ENCODE results near the gene ADAT3.
"Not testable (repeated sequence)": the region's sequence is repeated elsewhere in the genome, so short reads cannot be mapped to it uniquely, and the experiment has no call there.

ADAT3 gene

DNA sequence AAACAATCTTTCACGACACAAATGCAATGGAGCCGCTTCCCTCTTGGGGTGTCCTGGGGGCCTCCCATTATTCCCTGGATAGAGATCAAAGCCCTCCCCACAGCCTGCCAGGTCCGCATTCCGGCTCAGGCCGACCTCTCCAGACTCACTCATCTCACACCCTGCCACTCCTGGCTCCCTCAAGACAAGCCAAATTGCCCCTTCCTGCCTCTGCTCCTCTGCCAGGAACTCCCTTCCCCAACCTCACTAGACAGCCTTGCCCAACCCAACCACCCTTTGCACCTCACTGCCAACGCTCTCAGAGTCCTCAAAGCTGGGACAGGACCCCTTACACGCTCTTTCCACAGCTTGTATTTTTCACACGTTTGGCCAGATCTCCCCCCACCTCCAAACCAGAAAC lies 21.4 kb upstream of the ADAT3 start:
- DNase-seq = peak in 2 of 5 experiments; percentile 39 to 41

DNA sequence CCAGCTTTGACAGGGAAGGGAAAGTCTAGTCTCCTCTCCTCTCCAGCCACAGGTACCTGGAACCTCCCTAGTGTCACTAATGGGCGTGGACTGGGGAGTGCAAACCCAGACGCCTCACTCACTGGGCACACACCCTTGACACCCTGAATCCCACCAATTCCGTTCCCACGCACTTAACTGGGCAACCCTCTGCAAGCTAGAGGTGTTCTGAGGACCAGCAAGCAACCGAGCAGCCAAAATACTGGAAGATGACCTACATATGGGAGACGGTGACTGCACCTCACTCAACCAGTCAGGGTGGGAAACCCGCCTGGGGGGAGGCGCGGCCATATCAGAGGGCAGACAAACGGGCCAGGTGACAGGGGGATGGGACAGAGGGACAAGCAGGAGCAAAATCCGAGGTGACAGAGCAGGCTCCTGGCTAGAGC lies 20.9 kb upstream of the ADAT3 start:
- DNase-seq = peak in 2 of 5 experiments; percentile 49 to 81

DNA sequence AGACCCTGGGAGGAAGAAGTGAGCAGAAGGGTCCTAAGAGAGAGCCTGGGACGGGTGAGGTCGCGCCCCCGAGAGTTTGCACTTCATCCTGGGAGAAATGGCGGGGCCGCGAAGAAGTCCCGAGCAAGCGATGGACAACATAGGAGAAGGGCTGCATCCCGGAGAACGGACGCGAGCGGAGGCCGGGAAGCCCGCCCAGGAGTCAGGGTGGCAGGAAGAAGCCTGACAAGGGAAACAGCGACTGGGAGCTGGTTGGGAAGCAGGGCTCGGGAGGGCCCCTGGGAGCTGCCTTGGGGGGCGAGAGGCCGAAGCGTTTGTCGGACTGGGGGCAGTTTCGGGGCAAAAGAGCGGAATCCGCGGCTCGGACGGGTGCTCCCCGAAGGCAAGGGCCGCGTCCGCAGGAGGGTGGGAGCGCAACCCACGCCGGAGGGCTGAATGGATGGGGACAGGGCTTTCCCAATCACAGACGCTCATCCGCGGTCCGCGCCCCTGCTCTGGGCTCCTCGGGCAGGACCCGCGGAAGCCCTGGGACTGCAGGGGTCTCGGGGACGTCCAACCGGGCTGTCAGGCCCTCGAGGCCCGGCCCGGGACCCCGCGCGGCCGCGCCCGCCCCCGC lies 20.4 kb upstream of the ADAT3 start:
- no peak for DNase-seq

DNA sequence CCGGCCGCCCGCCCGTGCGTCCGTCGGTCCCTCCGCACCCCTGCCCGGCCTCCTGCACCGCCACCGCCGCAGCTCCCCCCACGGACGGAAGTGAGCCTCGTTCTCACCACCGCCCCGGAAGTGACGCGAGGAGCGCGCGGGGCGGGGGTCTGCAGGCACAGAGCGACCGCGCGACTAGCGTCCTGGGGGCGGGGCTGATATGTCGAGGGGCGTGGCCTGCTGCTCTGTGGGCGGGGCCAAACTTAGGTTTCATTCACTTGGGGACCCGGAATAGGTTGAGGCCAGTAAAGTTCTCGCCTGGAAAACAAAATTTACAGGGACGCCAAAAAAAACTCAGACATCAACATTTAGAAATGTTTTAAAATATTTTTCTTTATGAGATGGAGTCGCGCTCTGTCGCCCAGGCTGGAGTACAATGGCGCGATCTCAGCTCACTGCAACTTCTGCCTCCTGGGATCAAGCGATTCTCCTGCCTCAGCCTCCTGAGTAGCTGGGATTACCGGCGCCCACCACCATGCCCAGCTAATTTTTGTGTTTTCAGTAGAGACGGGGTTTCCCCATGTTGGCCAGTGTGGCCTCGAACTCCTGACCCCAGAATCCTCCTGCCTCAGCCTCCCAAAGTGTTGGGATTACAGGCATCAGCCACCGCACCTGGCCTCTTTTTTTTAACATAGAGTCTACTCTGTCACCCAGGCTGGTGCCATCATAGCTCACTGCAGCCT lies 19.6 kb upstream of the ADAT3 start, which contains the start of gene ABHD17A:
ABHD17A (minus strand) TSS at position 99 of the 722 bp plus-strand sequence. CDS start 3,930 bp downstream, outside the sequence.
- DNase-seq = peak; percentile 88 to 96 (median 92)

DNA sequence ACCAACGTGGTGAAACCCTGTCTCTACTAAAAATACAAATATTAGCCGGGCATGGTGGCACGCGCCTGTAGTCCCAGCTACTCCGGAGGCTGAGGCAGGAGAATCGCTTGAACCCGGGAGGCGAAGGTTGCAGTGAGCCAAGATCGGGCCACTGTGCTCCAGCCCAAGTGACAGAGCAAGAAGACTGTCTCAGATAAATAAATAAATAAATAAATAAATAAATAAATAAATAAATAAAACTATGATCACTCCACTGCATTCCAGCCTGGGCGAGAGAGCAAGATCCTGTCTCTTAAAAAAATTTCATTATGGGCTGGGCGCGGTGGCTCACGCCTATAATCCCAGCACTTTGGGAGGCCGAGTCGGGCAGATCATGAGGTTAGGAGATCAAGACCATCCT lies 18.8 kb upstream of the ADAT3 start:
- DNase-seq = not testable (repeated sequence)

DNA sequence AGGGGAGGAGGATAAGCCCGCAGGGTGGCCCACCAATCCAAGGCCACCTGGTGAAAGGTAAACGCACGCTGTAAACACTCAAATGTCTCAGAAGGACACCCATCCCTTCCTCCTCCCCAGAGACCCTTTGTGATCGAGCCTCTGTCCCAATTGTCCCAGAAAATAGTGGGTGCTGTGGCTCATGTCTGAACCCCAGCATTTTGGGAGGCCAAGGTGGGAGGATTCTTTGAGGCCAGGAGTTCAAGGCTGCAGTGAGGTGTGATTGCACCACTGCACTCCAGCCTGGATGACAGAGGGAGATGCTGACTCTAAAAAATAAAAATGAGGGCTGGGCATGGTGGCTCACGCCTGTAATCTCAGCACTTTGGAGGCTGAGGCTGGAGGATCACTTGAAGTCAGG lies 16.8 kb upstream of the ADAT3 start:
- no peak for DNase-seq

DNA sequence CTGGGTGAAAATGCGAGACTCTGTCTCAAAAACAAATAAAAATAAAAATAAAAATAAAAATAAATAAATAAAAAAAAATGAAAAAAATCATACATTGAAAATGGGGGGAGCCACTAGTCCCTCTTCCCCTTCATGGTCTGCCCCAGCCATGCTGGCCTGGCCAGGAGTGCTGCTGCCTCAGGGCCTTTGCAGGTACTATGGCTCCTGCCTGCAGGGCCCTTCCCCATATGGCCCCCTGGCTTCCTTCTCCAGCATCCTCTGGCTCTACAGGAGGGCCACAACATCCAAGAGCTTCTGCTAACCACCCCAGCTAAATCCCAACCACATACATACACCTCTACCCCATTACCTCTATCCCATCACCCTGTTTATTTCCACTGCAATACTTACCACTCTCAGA lies 15.3 kb upstream of the ADAT3 start:
- no peak for DNase-seq

DNA sequence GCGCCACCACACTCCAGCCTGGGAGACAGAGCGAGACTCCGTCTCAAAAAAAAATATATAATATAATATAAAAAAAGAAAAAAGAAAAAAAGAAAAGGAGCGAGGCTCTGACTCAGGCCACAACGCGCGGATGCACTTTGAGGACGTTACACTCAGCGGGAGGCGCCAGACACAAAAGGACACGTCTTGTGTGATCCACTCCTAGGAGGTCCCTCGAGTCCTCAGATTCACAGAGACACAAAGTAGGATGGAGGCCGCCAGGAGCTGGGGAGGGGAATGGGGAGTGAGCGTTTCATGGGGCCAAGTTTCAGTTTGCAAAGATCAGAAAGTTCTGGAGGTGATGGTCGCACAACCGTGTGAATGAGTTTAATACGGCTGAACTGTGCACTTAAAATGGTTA lies 11.4 kb upstream of the ADAT3 start:
- DNase-seq = no peak

DNA sequence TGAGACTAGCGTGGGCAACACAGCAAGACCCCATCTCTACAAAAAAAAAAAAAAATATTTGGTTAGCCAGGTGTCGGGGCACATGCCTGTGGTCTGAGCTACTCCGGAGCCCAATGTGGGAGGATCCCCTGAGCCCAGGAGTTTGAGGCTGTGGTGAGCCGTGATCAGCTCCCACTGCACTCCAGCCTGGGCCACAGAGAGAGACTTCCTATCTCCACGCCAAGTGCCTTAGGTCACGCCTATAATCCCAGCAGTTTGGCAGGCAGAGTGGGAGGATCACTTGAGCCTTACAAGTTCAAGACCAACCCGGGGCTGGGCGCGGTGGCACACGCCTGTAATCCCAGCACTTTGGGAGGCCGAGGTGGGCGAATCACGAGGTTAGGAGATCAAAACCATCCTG lies 8.7 kb upstream of the ADAT3 start:
- no peak for DNase-seq

DNA sequence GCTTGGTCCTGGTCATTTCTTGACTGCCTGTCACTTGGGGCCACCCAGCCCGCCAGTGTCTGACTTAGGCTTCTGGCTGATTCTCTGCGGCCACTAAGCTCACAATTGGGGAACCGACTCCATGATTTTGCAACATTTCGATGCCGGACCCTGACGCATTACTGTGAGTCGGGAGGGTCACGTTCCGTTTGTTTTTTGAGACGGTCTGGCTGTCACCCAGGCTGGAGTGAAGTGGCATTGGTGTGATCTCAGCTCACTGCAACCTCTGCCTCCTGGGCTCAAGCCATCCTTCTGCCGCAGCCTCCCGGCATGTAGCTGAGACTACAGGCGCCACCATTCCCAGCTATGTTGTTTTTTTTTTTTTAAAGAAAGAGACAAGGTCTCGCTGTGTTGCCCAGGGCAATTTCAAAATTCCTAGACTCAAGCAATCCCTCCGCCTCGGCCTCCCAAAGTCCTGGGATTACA lies 3.2 kb upstream of the ADAT3 start:
- DNase-seq = no peak

DNA sequence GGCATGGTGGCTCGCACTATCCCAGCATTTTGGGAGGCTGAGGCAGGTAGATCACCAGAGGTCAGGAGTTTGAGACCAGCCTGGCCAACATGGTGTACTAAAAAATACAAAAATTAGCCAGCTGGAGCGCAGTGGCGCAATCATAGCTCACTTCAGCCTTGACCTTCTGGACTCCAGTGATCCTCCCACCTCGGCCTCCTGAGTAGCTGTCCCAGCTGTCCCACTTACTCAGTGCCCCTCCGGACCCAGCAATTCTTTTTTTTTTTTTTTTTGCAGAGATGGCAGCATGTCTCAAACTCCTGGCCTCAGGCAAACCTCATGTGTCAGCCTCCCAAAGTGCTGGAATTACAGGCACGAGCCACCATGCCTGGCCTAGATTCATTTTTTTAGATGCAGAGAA lies 2.3 kb upstream of the ADAT3 start:
- DNase-seq = no peak

DNA sequence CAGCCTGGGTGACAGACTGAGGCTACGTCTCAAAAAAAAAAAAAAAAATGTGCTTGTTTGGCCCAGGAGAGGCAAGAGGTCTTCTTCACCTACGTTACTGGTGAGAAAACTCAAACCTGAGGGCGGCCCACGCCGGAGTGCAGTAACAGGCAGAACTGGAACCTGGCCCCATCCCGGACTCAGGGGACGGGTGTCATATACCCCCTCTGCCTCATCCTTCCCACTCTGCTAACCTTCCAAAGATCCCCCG lies 414 bp upstream of the ADAT3 start:
- no peak for DNase-seq

DNA sequence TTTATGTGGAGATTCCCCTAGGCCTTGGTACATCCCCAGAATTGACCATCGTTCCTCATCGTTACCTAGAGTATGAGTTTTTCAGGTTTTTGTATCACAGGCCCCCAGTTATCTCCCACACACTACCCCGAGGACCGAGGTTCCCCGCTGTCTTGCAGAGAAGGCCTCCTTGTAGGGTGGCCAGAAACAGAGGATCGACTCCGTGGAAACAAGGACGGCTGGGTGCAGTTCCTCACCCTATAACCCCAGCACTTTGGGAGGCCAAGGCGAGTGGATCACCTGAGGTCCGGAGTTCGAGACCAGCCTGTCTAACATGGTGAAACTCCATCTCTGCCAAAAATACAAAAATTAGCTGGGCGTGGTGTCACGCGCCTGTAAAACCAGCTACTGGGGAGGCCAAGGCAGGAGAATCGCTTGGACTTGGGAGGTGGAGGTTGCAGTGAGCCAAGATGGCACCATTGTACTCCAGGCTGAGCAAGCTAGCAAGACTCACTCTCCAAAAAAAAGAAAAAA lies 720 bp downstream of the ADAT3 start:
- no peak for DNase-seq

DNA sequence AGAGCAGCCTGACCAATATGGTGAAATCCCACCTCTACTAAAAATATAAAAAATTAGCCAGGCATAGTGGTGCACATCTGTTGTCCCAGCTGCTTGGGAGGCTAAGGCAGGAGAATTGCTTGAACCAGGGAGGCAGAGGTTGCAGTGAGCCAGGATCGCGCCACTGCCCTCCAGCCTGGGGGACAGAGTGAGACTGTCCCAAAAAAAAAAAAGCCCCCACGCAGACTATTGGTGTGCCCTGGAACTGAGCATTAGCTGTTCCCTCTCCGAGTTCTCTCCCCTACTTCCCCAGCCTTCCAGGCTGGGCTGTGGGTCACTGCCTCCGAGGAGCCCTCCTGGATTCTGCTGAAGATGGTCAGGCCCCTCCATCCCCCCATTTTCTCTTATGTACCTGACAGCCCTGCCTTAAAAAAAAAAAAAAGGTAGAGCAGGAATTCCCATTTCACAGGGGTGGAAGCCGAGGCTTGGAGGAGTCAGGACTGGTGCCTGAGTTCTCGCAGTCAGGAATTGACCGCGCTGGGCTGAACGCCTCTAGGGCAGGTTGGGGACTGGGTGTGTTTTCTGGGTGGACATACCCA lies 1.9 kb downstream of the ADAT3 start:
- no peak for DNase-seq

DNA sequence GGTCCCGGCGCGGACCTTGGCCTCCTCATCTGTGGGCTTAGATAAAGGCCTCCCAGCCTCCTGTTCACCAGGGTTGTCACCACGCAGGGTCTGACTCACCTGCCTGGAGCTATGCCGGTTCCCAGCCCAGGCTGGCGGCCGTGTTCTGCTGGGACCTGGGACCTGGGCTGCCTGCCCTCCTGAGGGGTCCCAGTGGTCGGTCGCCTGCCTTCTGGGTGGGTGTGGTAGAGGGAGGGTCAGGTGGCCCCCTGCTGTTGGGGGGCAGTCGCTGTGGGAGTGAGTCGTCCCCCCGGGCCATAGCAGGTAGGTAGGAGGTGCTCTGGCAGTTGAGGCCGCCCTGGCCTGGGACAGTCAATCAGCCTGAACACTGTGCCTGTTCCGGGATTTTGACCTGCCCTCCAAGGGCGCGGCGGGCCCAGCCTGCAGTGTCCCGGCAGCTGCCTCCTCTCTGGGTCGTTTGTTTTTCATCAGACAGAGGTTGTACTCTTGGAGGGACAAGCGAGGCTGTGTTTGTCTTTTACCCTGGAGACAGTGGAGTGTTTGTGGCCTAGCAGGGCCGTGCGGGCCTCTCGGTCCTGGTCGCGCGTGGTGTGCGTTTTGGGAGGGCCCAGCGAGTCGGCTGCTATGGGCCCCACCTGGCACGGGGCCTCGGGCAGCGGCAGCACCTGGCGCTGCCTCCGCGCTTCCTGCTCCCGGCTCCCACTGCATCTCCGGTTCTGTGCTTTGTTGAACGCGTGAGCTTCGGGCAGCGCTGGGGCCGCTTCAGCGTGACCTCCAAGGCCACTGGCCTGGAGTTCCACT lies 2.6 kb downstream of the ADAT3 start:
- DNase-seq = no peak

DNA sequence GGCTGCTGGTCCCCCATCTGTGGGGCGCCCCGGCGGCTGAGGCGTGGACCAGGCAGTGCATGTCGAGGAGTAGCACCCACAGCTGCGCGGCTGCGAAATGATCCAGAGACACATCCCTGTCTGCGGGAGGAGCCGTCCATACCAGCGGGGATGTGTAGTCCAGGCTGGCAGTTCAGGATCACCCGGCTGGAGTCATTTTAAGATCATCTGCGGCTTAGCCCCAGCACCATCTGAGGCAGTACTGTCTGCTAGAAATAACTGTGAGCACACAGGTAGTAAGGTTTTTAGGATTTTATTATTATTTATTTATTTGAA lies 3.1 kb downstream of the ADAT3 start:
- DNase-seq = no peak

DNA sequence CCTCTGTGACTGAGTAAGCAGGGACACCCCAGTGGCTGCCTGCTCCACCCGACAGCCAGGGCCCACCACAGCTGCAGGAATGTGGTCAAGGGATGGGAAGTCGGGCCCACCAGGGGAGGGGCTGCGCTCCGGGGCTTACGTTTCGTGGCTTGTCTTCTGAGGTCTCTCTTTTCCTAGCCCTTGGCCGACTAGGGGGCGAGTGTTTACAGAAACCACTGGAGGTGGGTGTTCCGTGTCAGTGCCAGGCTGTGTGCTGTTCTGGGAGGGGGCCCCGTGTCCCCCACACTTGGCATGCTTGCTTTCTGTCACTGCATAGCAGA lies 4.5 kb downstream of the ADAT3 start:
- DNase-seq = no peak

DNA sequence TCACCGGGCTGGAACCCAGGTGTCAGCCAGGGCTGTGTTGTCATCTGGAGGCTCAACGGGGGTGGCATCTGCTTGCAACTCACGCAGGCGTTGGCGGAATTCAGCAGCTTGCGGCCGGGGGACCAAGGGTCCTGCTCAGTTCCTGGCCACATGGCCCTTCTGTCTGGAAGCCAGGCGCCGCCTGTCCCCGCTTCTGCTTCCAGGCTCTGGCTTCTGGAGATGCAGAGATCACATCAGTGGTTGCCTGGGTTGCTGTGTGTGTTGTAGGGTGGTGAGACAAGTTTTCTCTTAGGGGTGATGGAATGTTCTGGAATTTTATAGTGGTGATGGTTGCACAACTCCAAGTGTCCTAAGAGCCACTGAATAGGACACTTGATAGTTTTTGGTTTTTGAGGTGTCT lies 5.0 kb downstream of the ADAT3 start:
- DNase-seq = no peak

DNA sequence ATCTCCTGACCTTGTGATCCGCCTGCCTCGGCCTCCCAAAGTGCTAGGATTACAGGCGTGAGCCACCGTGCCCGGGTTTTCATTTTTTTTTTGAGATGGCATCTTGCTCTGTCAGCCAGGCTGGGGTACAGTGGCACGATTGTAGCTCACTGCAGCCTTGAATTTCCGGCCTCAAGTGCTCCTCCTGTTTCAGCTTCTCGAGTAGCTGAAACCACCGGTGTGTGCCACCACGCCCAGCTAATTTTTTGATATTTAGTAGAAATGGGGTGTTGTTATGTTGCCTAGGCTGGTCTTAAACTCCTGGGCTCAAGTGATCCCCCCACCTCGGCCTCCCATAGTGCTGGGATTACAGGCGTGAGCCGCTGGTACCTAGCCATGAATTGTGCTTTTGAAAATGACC lies 5.9 kb downstream of the ADAT3 start:
- peak in 1 of 5 experiments; percentile 45 for DNase-seq

DNA sequence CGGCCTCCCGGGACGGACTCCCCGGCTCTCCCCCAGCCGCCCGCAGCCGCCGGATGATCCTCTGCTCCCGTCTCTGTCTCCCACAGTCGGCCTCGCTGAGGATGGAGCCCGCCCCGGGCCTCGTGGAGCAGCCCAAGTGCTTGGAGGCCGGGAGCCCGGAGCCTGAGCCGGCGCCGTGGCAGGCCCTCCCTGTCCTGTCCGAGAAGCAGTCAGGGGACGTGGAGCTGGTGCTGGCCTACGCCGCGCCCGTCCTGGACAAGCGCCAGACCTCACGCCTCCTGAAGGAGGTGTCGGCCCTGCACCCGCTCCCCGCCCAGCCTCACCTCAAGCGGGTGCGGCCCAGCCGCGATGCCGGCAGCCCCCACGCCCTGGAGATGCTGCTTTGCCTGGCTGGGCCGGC lies 6.8 kb downstream of the ADAT3 start:
- DNase-seq = no peak

DNA sequence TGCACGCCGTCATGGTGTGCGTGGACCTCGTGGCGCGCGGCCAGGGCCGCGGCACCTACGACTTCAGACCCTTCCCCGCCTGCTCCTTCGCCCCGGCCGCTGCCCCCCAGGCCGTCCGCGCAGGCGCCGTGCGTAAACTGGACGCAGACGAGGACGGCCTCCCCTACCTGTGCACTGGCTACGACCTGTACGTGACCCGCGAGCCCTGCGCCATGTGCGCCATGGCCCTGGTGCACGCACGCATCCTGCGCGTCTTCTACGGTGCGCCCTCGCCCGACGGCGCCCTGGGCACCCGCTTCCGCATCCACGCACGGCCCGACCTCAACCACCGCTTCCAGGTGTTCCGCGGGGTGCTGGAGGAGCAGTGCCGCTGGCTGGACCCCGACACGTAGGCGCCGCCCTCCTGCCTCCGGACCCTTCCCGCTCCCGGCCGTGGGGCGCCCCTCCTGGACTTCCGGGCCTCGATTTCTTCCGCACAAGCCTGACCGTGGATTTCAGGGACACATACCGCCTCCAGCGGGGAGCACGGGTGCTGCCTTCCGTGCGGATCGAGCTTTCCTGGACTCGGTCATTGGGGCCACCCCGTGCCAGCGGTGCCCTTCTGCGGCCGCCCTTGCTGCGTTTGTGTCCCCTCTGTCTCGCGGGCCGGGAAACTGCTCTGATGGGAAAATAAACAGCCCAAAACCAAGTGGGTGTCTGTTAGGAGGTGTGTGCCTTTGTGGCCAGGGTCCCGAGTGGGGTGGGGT lies 7.7 kb downstream of the ADAT3 start:
- no peak for DNase-seq

DNA sequence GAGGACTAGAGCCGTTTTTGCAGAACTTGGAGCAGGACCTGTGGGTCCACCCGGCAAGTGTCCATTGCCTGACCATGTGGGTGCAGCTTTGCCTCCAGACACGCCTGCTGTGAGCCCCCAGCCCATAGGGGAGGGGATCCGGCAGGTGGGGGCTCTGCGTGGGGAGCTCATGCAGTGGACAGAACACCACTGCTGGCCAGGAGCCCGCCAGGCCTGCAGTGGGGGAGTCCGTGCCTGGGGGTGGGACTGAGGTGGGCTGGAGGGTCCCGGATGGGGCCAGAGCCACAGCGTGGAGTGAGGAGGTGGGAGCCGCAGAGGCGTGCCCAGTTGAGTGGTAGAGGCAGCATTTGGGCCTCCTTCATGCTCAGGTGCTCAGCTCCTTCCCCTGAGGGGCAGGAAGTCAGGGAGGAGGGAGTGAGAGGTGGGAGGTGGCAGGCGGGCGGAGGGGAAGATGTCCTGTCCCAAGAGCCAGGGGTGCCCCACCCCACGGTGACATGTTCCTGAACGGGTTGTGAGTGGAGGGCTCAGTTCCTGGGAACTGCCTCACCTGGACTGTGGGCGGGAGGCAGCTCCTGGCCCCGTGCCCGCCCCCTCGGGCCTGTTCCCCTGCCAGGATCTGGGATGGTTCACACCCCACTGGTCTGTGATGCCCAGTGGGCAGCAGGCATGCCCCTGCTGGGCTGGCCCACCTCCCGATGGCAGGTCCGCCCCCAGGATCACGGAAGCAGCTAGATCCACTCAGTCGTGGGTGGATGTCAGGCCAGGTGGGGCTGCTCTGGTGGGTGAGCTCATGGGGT lies 8.8 kb downstream of the ADAT3 start:
- DNase-seq = no peak
